ENCODE measurements around the gene BTN2A1. TPM values are rescaled to one million over a fixed set of nuclear protein-coding genes. Genes with fewer than 3 reads are reported as not detected.

BTN2A1 gene
- total RNA-seq, 1 donor from 2014 or later, result 41.6 TPM

DNA sequence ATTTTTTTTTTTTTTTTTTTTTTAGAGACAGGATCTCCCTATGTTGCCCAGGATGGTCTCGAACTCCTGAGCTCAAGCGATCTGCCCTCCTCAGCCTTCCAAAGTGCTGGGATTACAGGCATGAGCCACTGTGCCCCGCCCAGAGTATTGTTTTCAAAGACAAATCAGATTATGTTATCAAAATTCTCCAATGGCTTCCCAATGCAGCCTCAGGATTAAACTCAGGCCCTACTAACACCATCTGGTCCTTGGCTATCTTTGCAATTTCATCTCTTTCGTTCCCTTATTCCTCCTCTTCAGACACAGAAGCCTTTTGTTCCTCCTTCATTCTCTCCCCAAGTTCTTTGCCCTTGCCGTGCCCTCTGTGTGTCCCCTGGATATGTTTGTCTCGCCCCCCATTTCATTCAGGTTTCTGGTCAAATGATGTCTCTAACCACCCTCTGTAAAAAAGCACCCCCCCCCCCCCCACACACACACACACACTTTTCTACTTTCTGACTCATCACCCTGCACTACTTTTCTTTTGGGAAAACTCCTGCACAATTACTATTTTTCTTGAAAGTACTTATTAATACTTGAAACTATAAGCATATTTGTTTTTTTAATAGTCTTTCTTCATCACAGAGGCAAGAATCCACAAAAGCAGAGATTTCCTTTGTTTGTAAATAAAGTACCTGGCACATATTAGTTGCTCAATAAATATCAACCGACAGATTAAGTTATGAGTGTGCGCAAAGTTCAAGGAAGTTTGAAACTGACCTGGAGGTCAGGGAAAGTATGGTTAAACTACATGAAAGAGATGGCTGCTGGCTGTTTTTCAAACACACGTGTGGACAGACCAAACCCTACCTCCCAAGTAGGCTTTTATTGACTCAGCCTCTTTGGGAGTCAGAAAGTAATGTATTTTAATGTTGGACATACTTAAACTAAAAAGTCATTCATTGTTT lies 59.0 kb downstream of the BTN2A1 start:
- DNase-seq, result no peak
- Mint-ChIP-seq H3K27me3 (ENCODE audit: unreplicated experiment) (peaks cover 7% of the 10 kb centered on the region), H3K4me1 (ENCODE audit: low read depth, unreplicated experiment) (no peaks in the 10 kb centered on the region), H3K27ac (ENCODE audit: unreplicated experiment) (no peak overlapping the region), H3K4me3 (ENCODE audit: unreplicated experiment) (no peak overlapping the region), H3K36me3 (ENCODE audit: unreplicated experiment) (no peaks in the 10 kb centered on the region), H3K9me3 (ENCODE audit: unreplicated experiment) (peaks cover 10% of the 10 kb centered on the region)
- TF ChIP-seq, protein P1, sequence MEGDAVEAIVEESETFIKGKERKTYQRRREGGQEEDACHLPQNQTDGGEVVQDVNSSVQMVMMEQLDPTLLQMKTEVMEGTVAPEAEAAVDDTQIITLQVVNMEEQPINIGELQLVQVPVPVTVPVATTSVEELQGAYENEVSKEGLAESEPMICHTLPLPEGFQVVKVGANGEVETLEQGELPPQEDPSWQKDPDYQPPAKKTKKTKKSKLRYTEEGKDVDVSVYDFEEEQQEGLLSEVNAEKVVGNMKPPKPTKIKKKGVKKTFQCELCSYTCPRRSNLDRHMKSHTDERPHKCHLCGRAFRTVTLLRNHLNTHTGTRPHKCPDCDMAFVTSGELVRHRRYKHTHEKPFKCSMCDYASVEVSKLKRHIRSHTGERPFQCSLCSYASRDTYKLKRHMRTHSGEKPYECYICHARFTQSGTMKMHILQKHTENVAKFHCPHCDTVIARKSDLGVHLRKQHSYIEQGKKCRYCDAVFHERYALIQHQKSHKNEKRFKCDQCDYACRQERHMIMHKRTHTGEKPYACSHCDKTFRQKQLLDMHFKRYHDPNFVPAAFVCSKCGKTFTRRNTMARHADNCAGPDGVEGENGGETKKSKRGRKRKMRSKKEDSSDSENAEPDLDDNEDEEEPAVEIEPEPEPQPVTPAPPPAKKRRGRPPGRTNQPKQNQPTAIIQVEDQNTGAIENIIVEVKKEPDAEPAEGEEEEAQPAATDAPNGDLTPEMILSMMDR (IDR thresholded peaks at IDR 0.05; ENCODE audit: partially characterized antibody, unreplicated experiment), result no peak

Other genes starting within 250 kb of the BTN2A1 start
- gene BTN3A2, start 92.8 kb upstream of the BTN2A1 start, total RNA-seq (ENCODE audit: unreplicated experiment), result 1.3 TPM
- gene BTN2A2, start 74.8 kb upstream of the BTN2A1 start, total RNA-seq (ENCODE audit: unreplicated experiment), result 109 TPM
- 2.2 TPM for gene BTN3A1, start 55.7 kb upstream of the BTN2A1 start, total RNA-seq (ENCODE audit: unreplicated experiment)
- not detected for gene BTN3A3, start 17.5 kb upstream of the BTN2A1 start, total RNA-seq (ENCODE audit: unreplicated experiment)
- gene BTN1A1, start 42.3 kb downstream of the BTN2A1 start, total RNA-seq (ENCODE audit: unreplicated experiment), result not detected
- 56.9 TPM for gene HMGN4, start 80.4 kb downstream of the BTN2A1 start, total RNA-seq (ENCODE audit: unreplicated experiment)
- 15.9 TPM for gene ABT1, start 139.0 kb downstream of the BTN2A1 start, total RNA-seq (ENCODE audit: unreplicated experiment)
- gene ZNF322, start 201.8 kb downstream of the BTN2A1 start, total RNA-seq (ENCODE audit: unreplicated experiment), result 30.8 TPM

Measured in glutamatergic neuron (in vitro differentiated cells).